ENCODE results near the gene NPAS3. TPM values are rescaled to one million over a fixed set of nuclear protein-coding genes. Genes with fewer than 3 reads are reported as not detected.

Gene NPAS3
- total and polyA plus RNA-seq, 11 donors, result 0.15 to 3.4 (median 0.92) TPM

DNA sequence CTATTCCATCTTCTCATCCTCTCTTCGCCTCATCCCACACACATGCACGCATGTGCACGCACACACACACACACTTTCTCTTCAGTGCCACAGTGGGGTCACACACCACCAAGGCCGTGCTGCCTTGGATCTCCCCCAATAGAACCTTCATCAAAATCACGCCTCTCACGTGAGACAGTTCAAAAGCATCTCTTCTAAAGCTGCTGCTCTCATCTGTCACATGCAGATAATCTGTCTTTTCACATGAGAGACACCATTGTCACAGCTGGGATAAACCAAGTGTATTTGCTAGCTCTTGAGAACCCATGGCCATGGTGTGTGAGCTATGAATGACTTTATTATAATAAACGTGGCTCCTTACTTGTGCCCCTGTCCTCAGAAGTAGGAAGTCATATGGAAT is 793.5 kb downstream of the NPAS3 start:
- WGBS, 4 donors, result 85 to 88% (median 86%) methylated on average over 7 of the region's 7 CpGs
- H3K4me3 ChIP-seq, result no peak overlapping the region
- no peak for DNase-seq
- ATAC-seq, result no peak
- TF ChIP-seq, protein P1, sequence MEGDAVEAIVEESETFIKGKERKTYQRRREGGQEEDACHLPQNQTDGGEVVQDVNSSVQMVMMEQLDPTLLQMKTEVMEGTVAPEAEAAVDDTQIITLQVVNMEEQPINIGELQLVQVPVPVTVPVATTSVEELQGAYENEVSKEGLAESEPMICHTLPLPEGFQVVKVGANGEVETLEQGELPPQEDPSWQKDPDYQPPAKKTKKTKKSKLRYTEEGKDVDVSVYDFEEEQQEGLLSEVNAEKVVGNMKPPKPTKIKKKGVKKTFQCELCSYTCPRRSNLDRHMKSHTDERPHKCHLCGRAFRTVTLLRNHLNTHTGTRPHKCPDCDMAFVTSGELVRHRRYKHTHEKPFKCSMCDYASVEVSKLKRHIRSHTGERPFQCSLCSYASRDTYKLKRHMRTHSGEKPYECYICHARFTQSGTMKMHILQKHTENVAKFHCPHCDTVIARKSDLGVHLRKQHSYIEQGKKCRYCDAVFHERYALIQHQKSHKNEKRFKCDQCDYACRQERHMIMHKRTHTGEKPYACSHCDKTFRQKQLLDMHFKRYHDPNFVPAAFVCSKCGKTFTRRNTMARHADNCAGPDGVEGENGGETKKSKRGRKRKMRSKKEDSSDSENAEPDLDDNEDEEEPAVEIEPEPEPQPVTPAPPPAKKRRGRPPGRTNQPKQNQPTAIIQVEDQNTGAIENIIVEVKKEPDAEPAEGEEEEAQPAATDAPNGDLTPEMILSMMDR (IDR thresholded peaks at IDR 0.05), result no peak
- no peak for TF ChIP-seq POLR2A (IDR thresholded peaks at IDR 0.05)
- H3K9me3 ChIP-seq, result no peaks in the 10 kb centered on the region
- no peaks in the 10 kb centered on the region for H3K27me3 ChIP-seq
- no peak overlapping the region for H3K27ac ChIP-seq
- intact Hi-C loops (cut with DNase I), result no loop called here
- peaks cover 0 to 6% (median 0%) of the 10 kb centered on the region in 12 donors for H3K4me1 ChIP-seq
- H3K36me3 ChIP-seq, result no peaks in the 10 kb centered on the region

DNA sequence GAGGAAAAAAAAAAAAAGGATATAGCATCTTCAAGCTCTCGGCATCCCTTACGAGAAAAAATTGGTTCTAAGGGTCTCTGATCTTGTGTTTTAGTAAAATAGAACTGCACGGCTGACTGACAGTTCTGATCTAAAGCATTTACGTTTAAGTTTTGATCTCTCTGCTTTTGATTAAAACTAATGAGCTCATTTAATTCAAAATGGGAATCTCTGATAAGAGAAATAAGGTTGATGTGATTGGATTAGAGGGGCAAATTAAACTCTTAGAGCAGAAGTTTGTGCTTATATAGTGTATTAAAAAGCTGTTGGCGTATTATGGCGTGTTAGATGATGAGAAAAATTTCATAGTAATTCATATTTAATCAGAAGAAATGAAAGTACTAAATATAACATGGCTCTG is 794.6 kb downstream of the NPAS3 start:
- Histone ChIP-seq H3K4me3 (no peak overlapping the region), H3K27me3 (no peaks in the 10 kb centered on the region), H3K36me3 (no peaks in the 10 kb centered on the region), H3K27ac (no peak overlapping the region), H3K4me1 (peaks cover 0 to 3% (median 0%) of the 10 kb centered on the region in 12 donors), H3K9me3 (no peaks in the 10 kb centered on the region)
- no peak for DNase-seq
- 92 to 95% (median 94%) methylated on average over 6 of the region's 6 CpGs for WGBS, 4 donors
- intact Hi-C loops (cut with DNase I), result no loop called here
- TF ChIP-seq, protein P1 (IDR thresholded peaks at IDR 0.05), result no peak
- TF ChIP-seq POLR2A (IDR thresholded peaks at IDR 0.05), result no peak
- no peak for ATAC-seq

DNA sequence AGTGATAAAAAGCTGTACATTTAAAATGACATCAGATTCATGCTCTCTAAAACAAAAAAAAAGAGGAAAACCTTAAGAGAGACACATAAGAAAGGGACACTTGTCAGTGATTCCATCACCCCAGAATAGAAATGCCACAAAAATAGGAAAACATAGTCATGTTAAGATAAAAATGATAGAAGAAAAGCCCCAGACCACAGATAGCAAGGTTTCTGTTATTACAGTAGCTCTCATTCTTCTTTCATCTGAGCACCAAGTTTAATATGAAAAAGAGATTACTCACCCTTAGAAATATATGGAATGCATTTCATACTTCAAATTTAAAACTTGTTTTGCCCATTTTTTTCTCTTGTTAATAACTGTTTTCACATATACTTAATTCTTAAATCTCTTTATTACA is 795.0 kb downstream of the NPAS3 start:
- TF ChIP-seq, protein P1 (IDR thresholded peaks at IDR 0.05), result no peak
- TF ChIP-seq POLR2A (IDR thresholded peaks at IDR 0.05), result no peak
- Histone ChIP-seq H3K4me1 (no peaks in the 10 kb centered on the region), H3K36me3 (no peaks in the 10 kb centered on the region), H3K27ac (no peak overlapping the region), H3K4me3 (no peak overlapping the region), H3K27me3 (no peaks in the 10 kb centered on the region), H3K9me3 (no peaks in the 10 kb centered on the region)
- DNase-seq (no peak), ATAC-seq (no peak)
- intact Hi-C loops (cut with DNase I), result no loop called here

DNA sequence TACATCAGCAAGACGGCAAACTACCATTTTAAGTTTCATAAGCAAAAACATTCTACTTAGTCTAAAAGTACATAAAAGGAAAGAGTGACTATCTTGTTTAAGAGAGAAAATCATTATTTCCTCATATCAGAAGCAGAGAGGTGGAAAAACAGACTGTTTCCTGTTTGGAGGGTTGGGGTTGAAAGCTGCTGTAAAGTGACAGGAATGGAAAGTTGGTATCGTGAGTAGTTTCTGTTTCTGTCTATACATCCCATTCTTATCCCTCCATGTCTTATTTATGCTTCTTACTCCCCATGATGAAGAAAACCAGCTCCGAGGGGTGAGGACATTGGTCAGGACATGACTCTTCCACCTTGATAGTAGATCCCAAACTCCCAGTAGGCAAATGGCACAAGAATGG is 795.7 kb downstream of the NPAS3 start:
- Histone ChIP-seq H3K27ac (no peak overlapping the region), H3K4me3 (no peak overlapping the region), H3K36me3 (no peaks in the 10 kb centered on the region), H3K27me3 (no peaks in the 10 kb centered on the region), H3K9me3 (no peaks in the 10 kb centered on the region), H3K4me1 (no peaks in the 10 kb centered on the region)
- WGBS, 4 donors, result 66 to 83% (median 78%) methylated on average over 3 of the region's 3 CpGs
- ATAC-seq (no peak), DNase-seq (no peak)
- TF ChIP-seq POLR2A (IDR thresholded peaks at IDR 0.05), result no peak
- TF ChIP-seq, protein P1 (IDR thresholded peaks at IDR 0.05), result no peak
- intact Hi-C loops (cut with DNase I), result no loop called here
